ENCODE data around the gene FBXW11. TPM values are rescaled to one million over a fixed set of nuclear protein-coding genes. Genes with fewer than 3 reads are reported as not detected.

The FBXW11 gene
- total RNA-seq, 1 experiment from 2014 or later = 69.2 TPM

GRCh38 chr5:172009536-172010270 lies 3.3 kb upstream of the FBXW11 start:
- BruUV-seq (replicated peaks) = no TSS peak
- no peak for DNase-seq
- Histone ChIP-seq H3K4me3 (ENCODE audit: low read length) (no peak overlapping the region), H3K4me1 (ENCODE audit: insufficient read depth, low read length) (peaks cover 19% of the 10 kb centered on the region), H3K27me3 (ENCODE audit: low read length) (no peaks in the 10 kb centered on the region), H3K27ac (ENCODE audit: low read length) (no peak overlapping the region), H3K79me2 (ENCODE audit: low read length) (peaks cover 27% of the 10 kb centered on the region), H3K9me3 (ENCODE audit: low read length) (no peaks in the 10 kb centered on the region), H3K4me2 (ENCODE audit: low read length) (no peak overlapping the region), H4K20me1 (ENCODE audit: low read length) (0 out of 2 replicates have a peak, but pooled peaks cover 5% of the 10 kb centered on the region), H3K9ac (ENCODE audit: low read length) (no peak overlapping the region), H3K9me2 (replicated peaks; ENCODE audit: low read length) (no peaks in the 10 kb centered on the region), H3F3A (ENCODE audit: low read length, unreplicated experiment) (no peaks in the 10 kb centered on the region), H3K36me3 (ENCODE audit: low read depth, low read length) (no peaks in the 10 kb centered on the region), H2AFZ (ENCODE audit: low read length) (no peak overlapping the region)
- no peak for ATAC-seq
- intact Hi-C loops (cut with micrococcal nuclease) = loop anchor here (1.0 kb wide), 1 partner anchor 31 kb away; no protein-coding TSS in a partner anchor
- TF ChIP-seq EZH2phosphoT487 (IDR thresholded peaks at IDR 0.05; ENCODE audit: borderline replicate concordance, low read length) = no peak
- TF ChIP-seq EZH2 (IDR thresholded peaks at IDR 0.05; ENCODE audit: low read length, unreplicated experiment) = no peak
- TF ChIP-seq CTCF (conservative IDR thresholded peaks at IDR 0.05; ENCODE audit: low read depth, low read length) = no peak
- CTCF ChIA-PET = interaction anchor here (0.6 kb wide), 1 partner anchor 97 kb away, joined by 3 read pairs; no protein-coding TSS in a partner anchor
- POLR2A ChIA-PET (ENCODE audit: unreplicated experiment) = interaction anchor here (0.8 kb wide), 1 partner anchor 30 kb away, joined by 13 read pairs; no protein-coding TSS in a partner anchor

GRCh38 chr5:172008689-172009141 lies 2.3 kb upstream of the FBXW11 start:
- H3K4me1 ChIP-seq (ENCODE audit: insufficient read depth, low read length) = peaks cover 29% of the 10 kb centered on the region

More at GRCh38 chr5:172008689-172009141, 2.3 kb upstream of the FBXW11 start:
- Histone ChIP-seq H3K27ac (ENCODE audit: low read length) (no peak overlapping the region), H3K9ac (ENCODE audit: low read length) (no peak overlapping the region), H3K27me3 (ENCODE audit: low read length) (no peaks in the 10 kb centered on the region), H3K4me3 (ENCODE audit: low read length) (no peak overlapping the region), H3K79me2 (ENCODE audit: low read length) (peaks cover 37% of the 10 kb centered on the region), H3K9me3 (ENCODE audit: low read length) (no peaks in the 10 kb centered on the region), H4K20me1 (ENCODE audit: low read length) (peaks cover 13% of the 10 kb centered on the region; the same call in 1 of the 2 replicates), H3K36me3 (ENCODE audit: low read depth, low read length) (no peaks in the 10 kb centered on the region), H3K9me2 (replicated peaks; ENCODE audit: low read length) (no peaks in the 10 kb centered on the region), H2AFZ (ENCODE audit: low read length) (no peak overlapping the region), H3K4me2 (ENCODE audit: low read length) (peak overlapping the region; percentile 99; the same call in 1 of the 2 replicates), H3F3A (ENCODE audit: low read length, unreplicated experiment) (no peaks in the 10 kb centered on the region)
- CTCF ChIA-PET = no interaction called here
- TF ChIP-seq EZH2phosphoT487 (IDR thresholded peaks at IDR 0.05; ENCODE audit: borderline replicate concordance, low read length) (no peak), CTCF (conservative IDR thresholded peaks at IDR 0.05; ENCODE audit: low read depth, low read length) (no peak), EZH2 (IDR thresholded peaks at IDR 0.05; ENCODE audit: low read length, unreplicated experiment) (no peak)
- POLR2A ChIA-PET (ENCODE audit: unreplicated experiment) = no interaction called here
- intact Hi-C loops (cut with micrococcal nuclease) = no loop called here
- no TSS peak for BruUV-seq (replicated peaks)
- ATAC-seq = no peak
- no peak for DNase-seq

All from PC-3 (cell line).